Measurements from ENCODE around the gene MED17. TPM values are rescaled to one million over a fixed set of nuclear protein-coding genes. Genes with fewer than 3 reads are reported as not detected.

MED17 gene
- total and polyA plus RNA-seq, 10 of the 15 experiments (the other 5 are each of a cell fraction or from before 2014, with no cell fraction given), result 7.3 to 38.7 (median 28.3) TPM

DNA sequence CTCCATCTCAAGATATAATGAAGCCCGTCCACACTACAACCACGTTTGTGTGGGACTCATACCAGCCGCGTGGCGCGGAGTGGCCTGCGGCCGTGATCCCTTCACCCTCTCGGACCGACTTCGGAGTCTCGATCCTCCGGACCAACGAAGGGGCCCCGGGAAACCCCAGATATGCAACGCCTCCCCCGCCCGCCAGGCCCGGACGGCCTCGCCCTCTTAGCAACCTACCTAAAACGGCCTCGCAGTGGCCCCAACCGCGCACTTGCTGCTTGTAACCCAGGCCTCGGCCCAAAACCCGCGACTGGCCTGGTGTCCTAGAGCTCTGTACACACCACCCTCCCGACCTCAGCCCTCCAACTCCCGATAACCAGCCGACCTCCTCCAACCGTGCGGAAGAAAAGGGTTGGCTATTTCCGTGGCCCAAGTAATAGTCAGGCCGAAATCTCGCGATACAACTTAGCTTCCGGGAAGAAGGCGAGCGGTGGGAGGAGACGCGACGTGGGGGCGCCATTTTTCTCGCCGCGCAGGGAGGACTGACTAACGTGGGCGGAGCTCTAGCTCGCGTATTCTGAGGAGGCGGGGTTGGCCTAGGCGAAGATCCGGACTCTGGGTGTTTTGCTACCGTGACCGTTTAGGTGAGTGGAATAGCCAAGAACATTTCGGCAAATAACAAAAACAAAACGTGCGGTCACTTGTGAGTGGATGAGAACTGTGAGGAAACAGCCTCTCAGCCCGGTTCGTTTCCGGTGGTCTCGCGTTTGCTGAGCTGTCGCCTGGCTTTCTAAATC lies 42.8 kb upstream of the MED17 start, which contains the start of the genes C11orf54 and TAF1D (continued):
- TF ChIP-seq, protein P1, sequence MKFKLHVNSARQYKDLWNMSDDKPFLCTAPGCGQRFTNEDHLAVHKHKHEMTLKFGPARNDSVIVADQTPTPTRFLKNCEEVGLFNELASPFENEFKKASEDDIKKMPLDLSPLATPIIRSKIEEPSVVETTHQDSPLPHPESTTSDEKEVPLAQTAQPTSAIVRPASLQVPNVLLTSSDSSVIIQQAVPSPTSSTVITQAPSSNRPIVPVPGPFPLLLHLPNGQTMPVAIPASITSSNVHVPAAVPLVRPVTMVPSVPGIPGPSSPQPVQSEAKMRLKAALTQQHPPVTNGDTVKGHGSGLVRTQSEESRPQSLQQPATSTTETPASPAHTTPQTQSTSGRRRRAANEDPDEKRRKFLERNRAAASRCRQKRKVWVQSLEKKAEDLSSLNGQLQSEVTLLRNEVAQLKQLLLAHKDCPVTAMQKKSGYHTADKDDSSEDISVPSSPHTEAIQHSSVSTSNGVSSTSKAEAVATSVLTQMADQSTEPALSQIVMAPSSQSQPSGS (IDR thresholded peaks at IDR 0.05; ENCODE audit: low read length), result peak; percentile 62; the same call in 1 of the 2 replicates
- TF ChIP-seq YY1 (IDR thresholded peaks at IDR 0.05; ENCODE audit: low read depth, low read length) (peak; percentile 95), SMC3 (IDR thresholded peaks at IDR 0.05; ENCODE audit: borderline replicate concordance, low read length) (no peak), KAT2A (conservative IDR thresholded peaks at IDR 0.05; ENCODE audit: control insufficient read depth, low read depth, low read length) (no peak), ASH2L (IDR thresholded peaks at IDR 0.05; ENCODE audit: borderline replicate concordance, low read depth) (no peak; the same call in 1 of the 2 replicates), CHD4 (IDR thresholded peaks at IDR 0.05) (no peak), MTA3 (IDR thresholded peaks at IDR 0.05; ENCODE audit: borderline replicate concordance, low read length) (0 out of 2 replicates have a peak, but pooled peaks have one; percentile 71), SUZ12 (IDR thresholded peaks at IDR 0.05; ENCODE audit: unreplicated experiment) (no peak)
- TF ChIP-seq, protein P2, sequence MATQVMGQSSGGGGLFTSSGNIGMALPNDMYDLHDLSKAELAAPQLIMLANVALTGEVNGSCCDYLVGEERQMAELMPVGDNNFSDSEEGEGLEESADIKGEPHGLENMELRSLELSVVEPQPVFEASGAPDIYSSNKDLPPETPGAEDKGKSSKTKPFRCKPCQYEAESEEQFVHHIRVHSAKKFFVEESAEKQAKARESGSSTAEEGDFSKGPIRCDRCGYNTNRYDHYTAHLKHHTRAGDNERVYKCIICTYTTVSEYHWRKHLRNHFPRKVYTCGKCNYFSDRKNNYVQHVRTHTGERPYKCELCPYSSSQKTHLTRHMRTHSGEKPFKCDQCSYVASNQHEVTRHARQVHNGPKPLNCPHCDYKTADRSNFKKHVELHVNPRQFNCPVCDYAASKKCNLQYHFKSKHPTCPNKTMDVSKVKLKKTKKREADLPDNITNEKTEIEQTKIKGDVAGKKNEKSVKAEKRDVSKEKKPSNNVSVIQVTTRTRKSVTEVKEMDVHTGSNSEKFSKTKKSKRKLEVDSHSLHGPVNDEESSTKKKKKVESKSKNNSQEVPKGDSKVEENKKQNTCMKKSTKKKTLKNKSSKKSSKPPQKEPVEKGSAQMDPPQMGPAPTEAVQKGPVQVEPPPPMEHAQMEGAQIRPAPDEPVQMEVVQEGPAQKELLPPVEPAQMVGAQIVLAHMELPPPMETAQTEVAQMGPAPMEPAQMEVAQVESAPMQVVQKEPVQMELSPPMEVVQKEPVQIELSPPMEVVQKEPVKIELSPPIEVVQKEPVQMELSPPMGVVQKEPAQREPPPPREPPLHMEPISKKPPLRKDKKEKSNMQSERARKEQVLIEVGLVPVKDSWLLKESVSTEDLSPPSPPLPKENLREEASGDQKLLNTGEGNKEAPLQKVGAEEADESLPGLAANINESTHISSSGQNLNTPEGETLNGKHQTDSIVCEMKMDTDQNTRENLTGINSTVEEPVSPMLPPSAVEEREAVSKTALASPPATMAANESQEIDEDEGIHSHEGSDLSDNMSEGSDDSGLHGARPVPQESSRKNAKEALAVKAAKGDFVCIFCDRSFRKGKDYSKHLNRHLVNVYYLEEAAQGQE (IDR thresholded peaks at IDR 0.05; ENCODE audit: low read depth, low read length), result peak; percentile 47; the same call in 1 of the 2 replicates
- TF ChIP-seq, protein P3, sequence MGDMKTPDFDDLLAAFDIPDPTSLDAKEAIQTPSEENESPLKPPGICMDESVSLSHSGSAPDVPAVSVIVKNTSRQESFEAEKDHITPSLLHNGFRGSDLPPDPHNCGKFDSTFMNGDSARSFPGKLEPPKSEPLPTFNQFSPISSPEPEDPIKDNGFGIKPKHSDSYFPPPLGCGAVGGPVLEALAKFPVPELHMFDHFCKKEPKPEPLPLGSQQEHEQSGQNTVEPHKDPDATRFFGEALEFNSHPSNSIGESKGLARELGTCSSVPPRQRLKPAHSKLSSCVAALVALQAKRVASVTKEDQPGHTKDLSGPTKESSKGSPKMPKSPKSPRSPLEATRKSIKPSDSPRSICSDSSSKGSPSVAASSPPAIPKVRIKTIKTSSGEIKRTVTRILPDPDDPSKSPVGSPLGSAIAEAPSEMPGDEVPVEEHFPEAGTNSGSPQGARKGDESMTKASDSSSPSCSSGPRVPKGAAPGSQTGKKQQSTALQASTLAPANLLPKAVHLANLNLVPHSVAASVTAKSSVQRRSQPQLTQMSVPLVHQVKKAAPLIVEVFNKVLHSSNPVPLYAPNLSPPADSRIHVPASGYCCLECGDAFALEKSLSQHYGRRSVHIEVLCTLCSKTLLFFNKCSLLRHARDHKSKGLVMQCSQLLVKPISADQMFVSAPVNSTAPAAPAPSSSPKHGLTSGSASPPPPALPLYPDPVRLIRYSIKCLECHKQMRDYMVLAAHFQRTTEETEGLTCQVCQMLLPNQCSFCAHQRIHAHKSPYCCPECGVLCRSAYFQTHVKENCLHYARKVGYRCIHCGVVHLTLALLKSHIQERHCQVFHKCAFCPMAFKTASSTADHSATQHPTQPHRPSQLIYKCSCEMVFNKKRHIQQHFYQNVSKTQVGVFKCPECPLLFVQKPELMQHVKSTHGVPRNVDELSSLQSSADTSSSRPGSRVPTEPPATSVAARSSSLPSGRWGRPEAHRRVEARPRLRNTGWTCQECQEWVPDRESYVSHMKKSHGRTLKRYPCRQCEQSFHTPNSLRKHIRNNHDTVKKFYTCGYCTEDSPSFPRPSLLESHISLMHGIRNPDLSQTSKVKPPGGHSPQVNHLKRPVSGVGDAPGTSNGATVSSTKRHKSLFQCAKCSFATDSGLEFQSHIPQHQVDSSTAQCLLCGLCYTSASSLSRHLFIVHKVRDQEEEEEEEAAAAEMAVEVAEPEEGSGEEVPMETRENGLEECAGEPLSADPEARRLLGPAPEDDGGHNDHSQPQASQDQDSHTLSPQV (IDR thresholded peaks at IDR 0.05), result no peak
- TF ChIP-seq, protein P4, sequence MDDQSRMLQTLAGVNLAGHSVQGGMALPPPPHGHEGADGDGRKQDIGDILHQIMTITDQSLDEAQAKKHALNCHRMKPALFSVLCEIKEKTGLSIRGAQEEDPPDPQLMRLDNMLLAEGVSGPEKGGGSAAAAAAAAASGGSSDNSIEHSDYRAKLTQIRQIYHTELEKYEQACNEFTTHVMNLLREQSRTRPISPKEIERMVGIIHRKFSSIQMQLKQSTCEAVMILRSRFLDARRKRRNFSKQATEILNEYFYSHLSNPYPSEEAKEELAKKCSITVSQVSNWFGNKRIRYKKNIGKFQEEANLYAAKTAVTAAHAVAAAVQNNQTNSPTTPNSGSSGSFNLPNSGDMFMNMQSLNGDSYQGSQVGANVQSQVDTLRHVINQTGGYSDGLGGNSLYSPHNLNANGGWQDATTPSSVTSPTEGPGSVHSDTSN (IDR thresholded peaks at IDR 0.05; ENCODE audit: insufficient replicate concordance, low read depth, low read length), result no peak
- TF ChIP-seq, protein P5, sequence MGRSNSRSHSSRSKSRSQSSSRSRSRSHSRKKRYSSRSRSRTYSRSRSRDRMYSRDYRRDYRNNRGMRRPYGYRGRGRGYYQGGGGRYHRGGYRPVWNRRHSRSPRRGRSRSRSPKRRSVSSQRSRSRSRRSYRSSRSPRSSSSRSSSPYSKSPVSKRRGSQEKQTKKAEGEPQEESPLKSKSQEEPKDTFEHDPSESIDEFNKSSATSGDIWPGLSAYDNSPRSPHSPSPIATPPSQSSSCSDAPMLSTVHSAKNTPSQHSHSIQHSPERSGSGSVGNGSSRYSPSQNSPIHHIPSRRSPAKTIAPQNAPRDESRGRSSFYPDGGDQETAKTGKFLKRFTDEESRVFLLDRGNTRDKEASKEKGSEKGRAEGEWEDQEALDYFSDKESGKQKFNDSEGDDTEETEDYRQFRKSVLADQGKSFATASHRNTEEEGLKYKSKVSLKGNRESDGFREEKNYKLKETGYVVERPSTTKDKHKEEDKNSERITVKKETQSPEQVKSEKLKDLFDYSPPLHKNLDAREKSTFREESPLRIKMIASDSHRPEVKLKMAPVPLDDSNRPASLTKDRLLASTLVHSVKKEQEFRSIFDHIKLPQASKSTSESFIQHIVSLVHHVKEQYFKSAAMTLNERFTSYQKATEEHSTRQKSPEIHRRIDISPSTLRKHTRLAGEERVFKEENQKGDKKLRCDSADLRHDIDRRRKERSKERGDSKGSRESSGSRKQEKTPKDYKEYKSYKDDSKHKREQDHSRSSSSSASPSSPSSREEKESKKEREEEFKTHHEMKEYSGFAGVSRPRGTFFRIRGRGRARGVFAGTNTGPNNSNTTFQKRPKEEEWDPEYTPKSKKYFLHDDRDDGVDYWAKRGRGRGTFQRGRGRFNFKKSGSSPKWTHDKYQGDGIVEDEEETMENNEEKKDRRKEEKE (IDR thresholded peaks at IDR 0.05), result no peak
- TF ChIP-seq, protein P6, sequence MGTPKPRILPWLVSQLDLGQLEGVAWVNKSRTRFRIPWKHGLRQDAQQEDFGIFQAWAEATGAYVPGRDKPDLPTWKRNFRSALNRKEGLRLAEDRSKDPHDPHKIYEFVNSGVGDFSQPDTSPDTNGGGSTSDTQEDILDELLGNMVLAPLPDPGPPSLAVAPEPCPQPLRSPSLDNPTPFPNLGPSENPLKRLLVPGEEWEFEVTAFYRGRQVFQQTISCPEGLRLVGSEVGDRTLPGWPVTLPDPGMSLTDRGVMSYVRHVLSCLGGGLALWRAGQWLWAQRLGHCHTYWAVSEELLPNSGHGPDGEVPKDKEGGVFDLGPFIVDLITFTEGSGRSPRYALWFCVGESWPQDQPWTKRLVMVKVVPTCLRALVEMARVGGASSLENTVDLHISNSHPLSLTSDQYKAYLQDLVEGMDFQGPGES (IDR thresholded peaks at IDR 0.05), result peak; percentile 17; the same call in 1 of the 2 replicates

Measured in GM12878 (cell line).